ENCODE results near the gene ETS2. TPM values are rescaled to one million over a fixed set of nuclear protein-coding genes. Genes with fewer than 3 reads are reported as not detected.
"Not testable (repeated sequence)": the region's sequence is repeated elsewhere in the genome, so short reads cannot be mapped to it uniquely, and the experiment has no call there.

The ETS2 gene
- total RNA-seq, 1 donor from 2014 or later, result 36.4 TPM

- intact Hi-C loops (cut with DNase I), result no loop called here
- DNase-seq (ENCODE audit: low spot score), result no peak
Measured at GRCh38 chr21:38813547-38813946, 7.8 kb downstream of the ETS2 start.

GRCh38 chr21:38814126-38815059 lies 8.7 kb downstream of the ETS2 start:
- no peak for DNase-seq (ENCODE audit: low spot score)
- intact Hi-C loops (cut with DNase I), result no loop called here

GRCh38 chr21:38815060-38815405 lies 9.3 kb downstream of the ETS2 start:
- no peak for DNase-seq (ENCODE audit: low spot score)
- intact Hi-C loops (cut with DNase I), result no loop called here

GRCh38 chr21:38816400-38816977 lies 10.8 kb downstream of the ETS2 start:
- no peak for DNase-seq (ENCODE audit: low spot score)
- intact Hi-C loops (cut with DNase I), result no loop called here

- DNase-seq (ENCODE audit: low spot score), result no peak
- intact Hi-C loops (cut with DNase I), result no loop called here
Measured at GRCh38 chr21:38817371-38818324, 11.9 kb downstream of the ETS2 start.

DNA sequence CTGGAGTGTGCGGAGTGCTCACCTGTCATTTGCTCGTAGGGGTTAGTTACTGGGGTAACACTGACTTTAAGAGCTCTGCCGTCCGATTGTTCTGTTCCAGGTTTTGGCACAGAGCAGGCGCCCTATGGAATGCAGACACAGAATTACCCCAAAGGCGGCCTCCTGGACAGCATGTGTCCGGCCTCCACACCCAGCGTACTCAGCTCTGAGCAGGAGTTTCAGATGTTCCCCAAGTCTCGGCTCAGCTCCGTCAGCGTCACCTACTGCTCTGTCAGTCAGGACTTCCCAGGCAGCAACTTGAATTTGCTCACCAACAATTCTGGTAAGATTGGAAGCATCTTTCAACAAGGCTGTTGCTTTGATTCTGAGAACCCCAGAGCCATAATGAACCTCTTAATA lies 12.6 kb downstream of the ETS2 start:
- intact Hi-C loops (cut with DNase I), result no loop called here
- DNase-seq (ENCODE audit: low spot score), result no peak

- DNase-seq (ENCODE audit: low spot score), result no peak
- intact Hi-C loops (cut with DNase I), result no loop called here
Measured at GRCh38 chr21:38819051-38819718, 13.5 kb downstream of the ETS2 start.

DNA sequence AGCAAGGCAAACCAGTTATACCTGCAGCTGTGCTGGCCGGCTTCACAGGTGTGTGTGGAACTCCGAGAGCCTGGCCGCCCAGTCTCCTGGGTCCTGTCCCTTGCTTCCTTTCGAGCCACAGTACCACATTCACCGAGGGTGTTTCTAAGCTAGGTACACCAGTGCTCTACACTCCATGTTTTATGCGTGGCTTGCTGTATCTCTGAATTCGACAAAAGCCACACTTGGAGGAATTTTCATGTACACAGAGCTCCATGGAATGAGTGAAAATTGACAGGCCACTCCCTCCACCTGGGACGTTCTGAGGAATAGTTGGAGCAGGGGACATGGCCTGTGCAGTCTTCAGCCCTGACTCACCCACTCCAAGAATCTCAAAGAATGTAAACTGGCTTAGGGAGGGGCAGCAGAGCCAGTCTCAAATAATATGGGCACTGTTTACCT lies 14.0 kb downstream of the ETS2 start:
- DNase-seq (ENCODE audit: low spot score), result no peak
- intact Hi-C loops (cut with DNase I), result no loop called here

GRCh38 chr21:38820471-38821239 lies 14.9 kb downstream of the ETS2 start:
- no peak for DNase-seq (ENCODE audit: low spot score)
- intact Hi-C loops (cut with DNase I), result no loop called here

GRCh38 chr21:38821248-38821647 lies 15.5 kb downstream of the ETS2 start:
- intact Hi-C loops (cut with DNase I), result no loop called here

GRCh38 chr21:38821959-38822682 lies 16.4 kb downstream of the ETS2 start:
- DNase-seq (ENCODE audit: low spot score), result no peak
- intact Hi-C loops (cut with DNase I), result no loop called here

More at GRCh38 chr21:38821248-38821647, 15.5 kb downstream of the ETS2 start:
- DNase-seq (ENCODE audit: low spot score), result no peak

DNA sequence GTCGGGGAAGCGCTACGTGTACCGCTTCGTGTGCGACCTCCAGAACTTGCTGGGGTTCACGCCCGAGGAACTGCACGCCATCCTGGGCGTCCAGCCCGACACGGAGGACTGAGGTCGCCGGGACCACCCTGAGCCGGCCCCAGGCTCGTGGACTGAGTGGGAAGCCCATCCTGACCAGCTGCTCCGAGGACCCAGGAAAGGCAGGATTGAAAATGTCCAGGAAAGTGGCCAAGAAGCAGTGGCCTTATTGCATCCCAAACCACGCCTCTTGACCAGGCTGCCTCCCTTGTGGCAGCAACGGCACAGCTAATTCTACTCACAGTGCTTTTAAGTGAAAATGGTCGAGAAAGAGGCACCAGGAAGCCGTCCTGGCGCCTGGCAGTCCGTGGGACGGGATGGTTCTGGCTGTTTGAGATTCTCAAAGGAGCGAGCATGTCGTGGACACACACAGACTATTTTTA lies 17.1 kb downstream of the ETS2 start:
- intact Hi-C loops (cut with DNase I), result no loop called here
- DNase-seq (ENCODE audit: low spot score), result no peak

DNA sequence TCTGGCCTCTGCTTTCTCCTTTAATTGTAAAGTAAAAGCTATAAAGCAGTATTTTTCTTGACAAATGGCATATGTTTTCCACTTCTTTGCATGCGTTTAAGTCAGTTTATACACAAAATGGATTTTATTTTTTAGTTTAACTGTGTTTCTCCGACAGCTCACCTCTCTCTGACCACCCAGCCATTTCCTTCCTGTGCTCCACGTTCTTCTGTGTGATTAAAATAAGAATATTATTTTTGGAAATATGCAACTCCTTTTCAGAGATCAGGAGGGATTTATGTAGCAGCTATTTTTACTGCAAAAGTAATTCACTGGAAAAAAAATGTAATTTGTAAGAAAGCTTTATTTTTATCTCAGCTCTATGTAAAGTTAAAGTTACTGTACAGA lies 18.0 kb downstream of the ETS2 start:
- intact Hi-C loops (cut with DNase I), result no loop called here
- no peak for DNase-seq (ENCODE audit: low spot score)

- intact Hi-C loops (cut with DNase I), result no loop called here
- no peak for DNase-seq (ENCODE audit: low spot score)
Measured at GRCh38 chr21:38824124-38824822, 18.5 kb downstream of the ETS2 start.

- intact Hi-C loops (cut with DNase I), result no loop called here
Measured at GRCh38 chr21:38825269-38825668, 19.5 kb downstream of the ETS2 start.

DNA sequence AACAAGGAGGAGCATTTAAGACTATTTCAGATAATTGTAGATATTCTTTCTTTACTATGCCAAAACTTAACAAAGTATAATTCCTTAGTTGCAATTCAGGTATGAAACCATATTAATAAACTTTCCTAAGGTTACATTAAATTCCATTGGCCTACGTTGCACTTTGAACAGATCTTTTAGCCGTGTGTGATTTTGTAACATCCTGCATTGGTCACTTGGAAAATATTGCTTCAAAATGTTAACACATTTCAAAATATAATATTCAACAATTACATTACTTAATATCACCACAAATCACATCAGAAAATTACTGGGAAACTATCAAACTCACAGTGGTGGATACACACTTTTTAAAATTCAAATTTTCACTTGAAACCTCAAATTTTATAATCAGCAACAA lies 20.2 kb downstream of the ETS2 start:
- intact Hi-C loops (cut with DNase I), result no loop called here
- no peak for DNase-seq (ENCODE audit: low spot score)

More at GRCh38 chr21:38825269-38825668, 19.5 kb downstream of the ETS2 start:
- DNase-seq (ENCODE audit: low spot score), result no peak

GRCh38 chr21:38828111-38828510 lies 22.4 kb downstream of the ETS2 start:
- DNase-seq (ENCODE audit: low spot score); intact Hi-C loops (cut with DNase I): not testable (repeated sequence)
